ENCODE measurements around the gene GLRX5.

- no peak for TF ChIP-seq CTCF (IDR thresholded peaks at IDR 0.05)
- TF ChIP-seq ZFX (IDR thresholded peaks at IDR 0.05; ENCODE audit: borderline replicate concordance) = no peak
Measured at GRCh38 chr14:95510804-95511203, 24.0 kb upstream of the GLRX5 start.

Data from 22Rv1 (cell line).